GM13977 (cell line): Measurements from ENCODE around the gene NDUFS8.

Source experiments
- DNase-seq: peaks from one replicate; pipeline ENCODE4 v3.0.0; 2012; ENCODE audit warnings: low spot score
- in situ Hi-C: fragments of 300-500 bp; cut with MboI; formaldehyde crosslinking; loops from one replicate; pipeline ENCODE4 v1.12.0; 2022; ENCODE audit warnings: low sequenced_read_pairs, low pct_unique_long_range_greater_than_20kb, mixed read lengths, inconsistent platforms; ENCODE audit not compliant: unreplicated experiment
- TF ChIP-seq, protein P1 (sequence below): IDR thresholded peaks from 2 replicates; pipeline ENCODE4 v1.5.1; 2012; ENCODE audit warnings: mild to moderate bottlenecking, control low read depth; ENCODE audit not compliant: insufficient read depth; ENCODE audit errors: extremely low read depth, missing control alignments

NDUFS8 gene

DNA sequence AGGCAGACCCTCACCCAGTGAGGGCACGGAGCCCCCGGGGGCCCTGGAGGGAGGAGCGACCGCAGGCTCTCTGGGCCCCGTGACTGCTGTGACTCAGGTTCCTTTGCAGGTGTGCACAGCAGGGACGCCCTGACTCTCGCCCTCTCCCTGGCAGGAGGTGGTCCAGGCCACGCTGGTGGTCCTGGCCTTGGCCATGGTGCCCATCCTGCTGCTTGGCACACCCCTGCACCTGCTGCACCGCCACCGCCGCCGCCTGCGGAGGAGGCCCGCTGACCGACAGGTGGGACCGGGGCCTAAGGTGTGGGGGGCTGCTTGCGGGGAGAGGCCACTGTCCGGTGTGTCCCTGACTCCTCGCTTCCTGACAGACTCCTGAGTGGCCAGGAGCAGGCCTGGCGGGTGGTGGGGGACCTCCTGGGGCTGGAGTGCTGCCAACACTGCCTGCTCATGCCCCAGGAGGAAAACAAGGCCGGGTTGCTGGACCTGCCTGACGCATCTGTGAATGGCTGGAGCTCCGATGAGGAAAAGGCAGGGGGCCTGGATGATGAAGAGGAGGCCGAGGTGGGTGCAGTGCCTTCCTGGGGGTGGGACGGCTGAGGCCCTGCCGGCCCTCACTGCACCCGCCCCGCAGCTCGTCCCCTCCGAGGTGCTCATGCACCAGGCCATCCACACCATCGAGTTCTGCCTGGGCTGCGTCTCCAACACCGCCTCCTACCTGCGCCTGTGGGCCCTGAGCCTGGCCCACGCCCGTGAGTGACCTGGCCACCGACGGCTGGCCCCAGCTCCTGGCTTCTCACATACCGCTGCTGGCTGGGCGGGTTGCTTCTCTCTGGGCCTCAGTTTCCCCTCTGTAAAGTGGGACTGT lies 19.3 kb downstream of the NDUFS8 start:
- in situ Hi-C loops, result no loop called here
- peak; percentile 29 for DNase-seq
- TF ChIP-seq, protein P1, sequence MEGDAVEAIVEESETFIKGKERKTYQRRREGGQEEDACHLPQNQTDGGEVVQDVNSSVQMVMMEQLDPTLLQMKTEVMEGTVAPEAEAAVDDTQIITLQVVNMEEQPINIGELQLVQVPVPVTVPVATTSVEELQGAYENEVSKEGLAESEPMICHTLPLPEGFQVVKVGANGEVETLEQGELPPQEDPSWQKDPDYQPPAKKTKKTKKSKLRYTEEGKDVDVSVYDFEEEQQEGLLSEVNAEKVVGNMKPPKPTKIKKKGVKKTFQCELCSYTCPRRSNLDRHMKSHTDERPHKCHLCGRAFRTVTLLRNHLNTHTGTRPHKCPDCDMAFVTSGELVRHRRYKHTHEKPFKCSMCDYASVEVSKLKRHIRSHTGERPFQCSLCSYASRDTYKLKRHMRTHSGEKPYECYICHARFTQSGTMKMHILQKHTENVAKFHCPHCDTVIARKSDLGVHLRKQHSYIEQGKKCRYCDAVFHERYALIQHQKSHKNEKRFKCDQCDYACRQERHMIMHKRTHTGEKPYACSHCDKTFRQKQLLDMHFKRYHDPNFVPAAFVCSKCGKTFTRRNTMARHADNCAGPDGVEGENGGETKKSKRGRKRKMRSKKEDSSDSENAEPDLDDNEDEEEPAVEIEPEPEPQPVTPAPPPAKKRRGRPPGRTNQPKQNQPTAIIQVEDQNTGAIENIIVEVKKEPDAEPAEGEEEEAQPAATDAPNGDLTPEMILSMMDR, result no peak

DNA sequence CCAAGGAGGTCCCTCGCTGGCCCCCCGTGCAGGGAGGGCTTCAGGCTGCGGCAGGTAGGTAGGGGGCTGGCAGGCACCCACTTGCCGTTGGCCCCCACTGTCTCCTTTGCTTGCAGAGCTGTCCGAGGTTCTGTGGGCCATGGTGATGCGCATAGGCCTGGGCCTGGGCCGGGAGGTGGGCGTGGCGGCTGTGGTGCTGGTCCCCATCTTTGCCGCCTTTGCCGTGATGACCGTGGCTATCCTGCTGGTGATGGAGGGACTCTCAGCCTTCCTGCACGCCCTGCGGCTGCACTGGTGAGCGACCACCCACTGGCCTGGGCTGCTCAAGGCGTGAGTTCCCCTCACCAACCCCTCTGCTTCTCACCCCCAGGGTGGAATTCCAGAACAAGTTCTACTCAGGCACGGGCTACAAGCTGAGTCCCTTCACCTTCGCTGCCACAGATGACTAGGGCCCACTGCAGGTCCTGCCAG lies 19.9 kb downstream of the NDUFS8 start:
- TF ChIP-seq, protein P1, result no peak
- peak; percentile 22 for DNase-seq
- in situ Hi-C loops, result no loop called here

DNA sequence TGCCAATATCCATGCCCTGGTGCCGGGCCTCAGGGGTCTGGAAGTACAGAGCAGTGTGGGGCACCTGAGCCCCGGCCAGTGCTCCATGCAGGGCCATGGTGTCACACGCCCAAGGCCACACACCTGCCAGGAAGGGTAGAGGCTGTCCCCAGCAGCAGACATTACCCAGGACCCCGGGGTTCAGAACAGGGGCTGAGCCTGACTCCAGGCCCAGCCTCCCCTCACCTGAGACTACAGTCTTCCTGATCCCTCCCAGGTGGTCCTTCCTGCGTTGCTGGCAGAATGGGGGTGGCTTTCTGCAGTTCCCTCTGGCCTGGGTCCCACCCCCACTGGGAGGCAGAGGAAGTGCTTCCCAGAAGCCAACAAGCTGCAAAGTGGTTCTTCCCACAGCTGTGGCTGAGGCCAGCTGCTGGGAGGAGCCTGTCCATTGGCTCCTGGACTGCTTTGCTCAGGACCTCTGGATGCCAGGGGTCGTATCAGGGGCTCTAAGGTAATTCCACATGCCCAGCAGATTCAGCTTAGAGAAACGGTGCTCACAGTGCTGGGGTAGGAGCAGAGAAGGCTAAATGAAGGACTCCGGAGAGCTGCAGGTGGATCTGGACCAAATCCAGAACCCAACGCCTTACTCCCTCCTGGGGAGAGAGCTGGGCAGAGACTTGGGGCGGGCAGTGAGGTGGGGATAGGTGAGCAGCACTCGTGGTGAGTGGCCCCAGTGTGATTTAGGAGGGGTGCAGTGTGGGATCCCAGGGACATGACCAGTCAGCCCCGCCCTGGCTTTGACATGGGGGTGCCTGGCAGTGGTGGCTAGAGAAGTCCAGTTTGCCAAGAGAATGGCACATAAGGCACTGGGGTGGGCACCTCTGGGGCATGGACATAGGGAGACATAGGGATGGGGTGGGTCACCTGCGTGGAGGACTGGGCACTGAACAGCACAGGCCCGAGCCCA lies 21.0 kb downstream of the NDUFS8 start:
- in situ Hi-C loops, result no loop called here
- peak; percentile 21 for DNase-seq
- TF ChIP-seq, protein P1, result no peak

DNA sequence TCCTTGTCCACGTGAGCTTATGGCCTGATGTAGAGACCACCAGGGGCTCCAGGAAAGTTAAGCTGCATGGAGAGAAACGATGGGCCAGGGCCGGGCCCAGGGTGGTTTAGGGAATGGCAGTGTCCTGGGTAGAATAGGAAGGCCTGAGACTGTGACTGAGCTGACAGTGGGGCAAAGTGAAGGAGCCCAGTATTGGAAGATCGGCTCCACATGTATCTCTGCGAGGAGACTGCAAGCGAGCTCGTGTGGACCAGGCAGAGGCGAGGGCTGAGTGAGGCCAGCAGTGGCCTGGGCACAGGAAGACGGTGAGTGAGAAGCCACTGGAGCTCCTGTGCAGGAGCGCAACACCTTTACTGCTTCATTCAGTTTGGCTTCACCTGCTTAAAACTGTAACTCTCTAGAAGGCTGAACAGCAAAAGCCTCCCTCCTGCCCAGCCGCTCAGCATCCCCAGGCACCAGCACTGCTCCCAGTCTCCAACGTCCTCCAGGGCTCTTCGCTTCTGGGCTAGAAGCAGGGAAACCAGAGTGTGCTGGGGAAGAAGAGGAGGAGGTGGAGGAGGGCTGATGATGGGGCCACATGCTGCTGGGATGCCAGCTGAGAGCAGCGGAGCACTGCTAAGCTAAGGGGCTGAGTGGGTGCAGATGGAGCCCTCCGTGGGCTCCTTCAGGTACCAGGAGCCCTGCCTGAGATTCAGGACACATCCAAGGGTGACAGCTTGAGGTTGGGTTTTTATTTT lies 21.8 kb downstream of the NDUFS8 start:
- in situ Hi-C loops, result no loop called here
- TF ChIP-seq, protein P1, result no peak
- DNase-seq, result peak; percentile 9

DNA sequence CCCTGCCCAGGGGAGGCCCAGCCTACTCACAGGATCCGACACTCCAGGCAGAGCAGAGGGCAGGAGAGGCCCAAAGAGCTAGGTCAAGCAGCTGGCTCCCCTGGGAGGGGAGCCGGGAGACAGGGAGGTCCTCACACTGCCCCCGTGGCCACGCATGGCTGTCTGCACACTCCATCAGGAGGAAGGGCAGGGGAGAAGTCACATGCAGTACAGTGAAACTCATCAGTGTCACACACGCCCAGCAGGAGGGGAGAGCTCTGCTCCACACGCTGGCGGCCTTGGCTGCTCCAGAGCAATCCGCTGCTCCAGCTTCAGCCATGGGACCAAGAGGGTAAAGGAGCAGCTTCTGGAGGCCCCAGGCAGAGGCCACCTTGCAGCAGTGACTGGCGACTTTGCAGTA lies 22.6 kb downstream of the NDUFS8 start:
- in situ Hi-C loops, result no loop called here
- TF ChIP-seq, protein P1, result no peak
- DNase-seq, result no peak

DNA sequence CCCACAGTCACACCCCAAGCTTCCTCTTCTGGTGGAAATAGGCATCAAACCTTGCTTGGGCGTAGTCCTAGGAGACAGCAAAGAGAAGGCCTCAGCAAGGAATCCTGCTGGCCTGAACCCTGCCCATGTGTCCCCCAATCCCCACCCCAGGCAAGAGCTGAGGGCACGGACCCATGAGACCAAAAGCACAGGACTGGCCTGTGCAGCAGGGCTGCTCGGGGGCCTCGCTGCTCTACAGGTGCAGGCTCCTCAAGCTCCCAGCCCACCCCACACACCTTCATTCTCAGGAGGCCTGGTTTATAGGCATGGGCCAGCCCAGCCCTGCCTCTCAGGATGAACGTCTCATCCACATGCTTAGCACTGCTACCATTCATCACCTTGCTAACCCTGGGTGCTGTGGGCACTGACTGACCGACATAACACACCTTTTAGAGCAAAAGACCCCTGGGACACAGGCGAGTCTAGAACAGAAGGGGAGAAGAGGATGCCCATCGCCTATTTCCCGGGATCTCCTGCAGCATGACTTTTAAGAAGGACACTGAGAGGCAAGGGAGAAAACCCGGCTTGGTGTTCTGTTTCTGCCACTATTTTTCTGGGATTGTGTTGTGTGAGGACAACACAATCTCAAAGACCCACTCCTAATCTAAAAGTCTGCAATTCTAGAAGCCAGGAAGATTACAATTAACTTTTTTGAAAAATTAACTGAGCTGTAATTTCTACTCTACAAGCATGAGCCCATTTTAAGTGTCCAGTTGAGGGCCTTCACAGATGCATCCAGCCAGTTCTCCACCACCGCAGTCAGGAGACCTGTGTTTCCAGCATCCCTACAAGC lies 23.7 kb downstream of the NDUFS8 start:
- DNase-seq, result peak; percentile 18
- TF ChIP-seq, protein P1, result no peak
- in situ Hi-C loops, result no loop called here
